Measurements from ENCODE around the gene NRG3.
A peak's percentile ranks its signal among the peaks of the same experiment; 100 is the strongest.
"Not testable (repeated sequence)": the region's sequence is repeated elsewhere in the genome, so short reads cannot be mapped to it uniquely, and the experiment has no call there.

NRG3 gene

GRCh38 chr10:82308641-82309040 lies 433.6 kb downstream of the NRG3 start:
- in situ Hi-C loops (cut with HindIII; ENCODE audit: low pct_unique_long_range_greater_than_20kb, low sequenced_read_pairs): no loop called here
- no peak for DNase-seq (ENCODE audit: low read depth in 1 of 2, low spot score in 1 of 2)
- no peak for TF ChIP-seq JUND (IDR thresholded peaks at IDR 0.05; ENCODE audit: low read depth)

- DNase-seq (ENCODE audit: low read depth in 1 of 2, low spot score in 1 of 2): no peak
- in situ Hi-C loops (cut with HindIII; ENCODE audit: low pct_unique_long_range_greater_than_20kb, low sequenced_read_pairs): no loop called here
- no peak for TF ChIP-seq JUND (IDR thresholded peaks at IDR 0.05; ENCODE audit: low read depth)
Observed at GRCh38 chr10:82310839-82311238, 435.8 kb downstream of the NRG3 start.

DNA sequence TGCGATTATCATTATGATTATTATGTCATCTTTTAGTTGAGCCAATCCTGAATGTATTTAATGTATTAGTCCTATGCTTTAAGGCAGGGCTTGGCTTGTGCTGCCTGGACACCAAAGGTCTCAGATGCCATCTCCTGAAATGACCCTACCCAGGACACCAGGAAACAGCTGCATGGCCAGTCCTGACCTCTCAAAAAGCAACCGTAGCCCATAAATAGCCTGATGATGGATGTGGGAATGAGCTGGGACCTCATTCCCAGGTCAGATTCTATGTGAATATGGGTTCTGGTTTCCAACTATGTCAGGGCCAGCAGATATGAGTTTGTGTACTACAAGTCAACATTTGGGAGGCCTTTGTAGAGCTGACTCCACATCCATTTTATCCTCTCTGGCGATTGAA lies 438.4 kb downstream of the NRG3 start:
- no peak for DNase-seq (ENCODE audit: low read depth in 1 of 2, low spot score in 1 of 2)
- no peak for TF ChIP-seq JUND (IDR thresholded peaks at IDR 0.05; ENCODE audit: low read depth)
- in situ Hi-C loops (cut with HindIII; ENCODE audit: low pct_unique_long_range_greater_than_20kb, low sequenced_read_pairs): no loop called here

- no peak for DNase-seq (ENCODE audit: low read depth in 1 of 2, low spot score in 1 of 2)
- TF ChIP-seq JUND (IDR thresholded peaks at IDR 0.05; ENCODE audit: low read depth): no peak
- in situ Hi-C loops (cut with HindIII; ENCODE audit: low pct_unique_long_range_greater_than_20kb, low sequenced_read_pairs): no loop called here
Observed at GRCh38 chr10:82318534-82318933, 443.5 kb downstream of the NRG3 start.

DNA sequence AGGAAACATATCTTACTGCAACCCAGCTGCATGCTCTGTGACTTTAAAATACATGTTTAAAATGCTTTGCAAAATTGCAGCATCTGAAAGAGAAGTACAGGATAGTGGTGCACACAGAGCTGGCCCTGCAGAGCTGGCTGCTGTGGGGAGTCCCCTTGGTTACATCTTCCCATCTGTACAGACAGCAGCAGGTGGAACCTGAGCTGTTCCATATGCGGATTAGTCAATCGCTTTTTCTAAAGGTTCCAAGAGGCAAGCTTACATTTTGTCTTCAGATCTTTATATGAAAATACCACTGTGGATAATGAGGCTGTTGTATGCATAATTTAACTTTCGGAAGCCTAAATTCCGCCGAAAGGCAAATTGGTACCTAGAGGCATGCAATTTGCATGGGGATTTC lies 444.1 kb downstream of the NRG3 start:
- no peak for DNase-seq (ENCODE audit: low read depth in 1 of 2, low spot score in 1 of 2)
- no peak for TF ChIP-seq JUND (IDR thresholded peaks at IDR 0.05; ENCODE audit: low read depth)

GRCh38 chr10:82319562-82319961 lies 444.6 kb downstream of the NRG3 start:
- DNase-seq (ENCODE audit: low read depth in 1 of 2, low spot score in 1 of 2): peak in 1 of 2 experiments; percentile 13
- in situ Hi-C loops (cut with HindIII; ENCODE audit: low pct_unique_long_range_greater_than_20kb, low sequenced_read_pairs): no loop called here
- no peak for TF ChIP-seq JUND (IDR thresholded peaks at IDR 0.05; ENCODE audit: low read depth)

More for the DNA sequence above, 444.1 kb downstream of the NRG3 start:
- in situ Hi-C loops (cut with HindIII; ENCODE audit: low pct_unique_long_range_greater_than_20kb, low sequenced_read_pairs): no loop called here

GRCh38 chr10:82321724-82322123 lies 446.7 kb downstream of the NRG3 start:
- in situ Hi-C loops (cut with HindIII; ENCODE audit: low pct_unique_long_range_greater_than_20kb, low sequenced_read_pairs): no loop called here
- no peak for TF ChIP-seq JUND (IDR thresholded peaks at IDR 0.05; ENCODE audit: low read depth)
- no peak for DNase-seq (ENCODE audit: low read depth in 1 of 2, low spot score in 1 of 2)

DNA sequence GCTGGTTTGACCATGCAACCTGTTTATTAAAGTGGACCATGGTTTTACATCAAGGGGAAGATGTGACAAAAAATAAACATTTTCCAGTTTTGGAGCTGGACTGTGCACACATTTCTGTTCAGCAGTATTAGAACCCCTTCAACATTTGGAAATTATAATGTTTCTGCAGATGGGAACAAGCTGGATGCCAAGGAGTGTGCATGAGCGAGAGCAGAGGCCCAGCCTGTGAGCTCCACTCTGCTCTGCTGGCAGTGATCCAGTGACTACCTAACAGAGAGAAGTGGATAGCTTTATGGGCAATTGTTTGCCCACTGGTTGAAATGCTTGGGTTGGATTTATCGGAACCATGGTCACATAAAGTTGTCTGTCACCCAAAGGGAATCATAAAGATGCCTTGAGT lies 456.7 kb downstream of the NRG3 start:
- TF ChIP-seq JUND (IDR thresholded peaks at IDR 0.05; ENCODE audit: low read depth): no peak
- no peak for DNase-seq (ENCODE audit: low read depth in 1 of 2, low spot score in 1 of 2)
- in situ Hi-C loops (cut with HindIII; ENCODE audit: low pct_unique_long_range_greater_than_20kb, low sequenced_read_pairs): no loop called here

DNA sequence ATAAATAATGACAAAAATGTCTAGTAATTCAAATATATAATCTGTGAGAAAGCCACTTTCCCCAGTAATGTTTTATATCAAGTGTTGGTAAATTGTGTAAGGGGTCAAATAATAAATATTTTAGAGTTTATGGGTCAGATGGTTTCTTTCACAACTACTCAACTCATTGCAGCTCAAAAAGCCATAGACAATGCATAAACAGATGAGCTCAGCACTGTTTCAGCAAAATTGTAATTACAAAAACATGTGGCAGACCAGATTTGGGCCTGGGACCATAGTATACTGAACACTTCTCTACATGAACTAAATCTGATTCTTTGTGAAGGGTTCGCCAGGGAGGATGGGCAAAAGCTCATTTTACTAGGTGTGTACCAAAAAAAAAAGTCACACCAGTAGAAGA lies 460.8 kb downstream of the NRG3 start:
- no peak for DNase-seq (ENCODE audit: low read depth in 1 of 2, low spot score in 1 of 2)
- no peak for TF ChIP-seq JUND (IDR thresholded peaks at IDR 0.05; ENCODE audit: low read depth)
- in situ Hi-C loops (cut with HindIII; ENCODE audit: low pct_unique_long_range_greater_than_20kb, low sequenced_read_pairs): no loop called here

- in situ Hi-C loops (cut with HindIII; ENCODE audit: low pct_unique_long_range_greater_than_20kb, low sequenced_read_pairs): no loop called here
- no peak for DNase-seq (ENCODE audit: low read depth in 1 of 2, low spot score in 1 of 2)
- TF ChIP-seq JUND (IDR thresholded peaks at IDR 0.05; ENCODE audit: low read depth): no peak
Observed at GRCh38 chr10:82340166-82340565, 465.2 kb downstream of the NRG3 start.

DNA sequence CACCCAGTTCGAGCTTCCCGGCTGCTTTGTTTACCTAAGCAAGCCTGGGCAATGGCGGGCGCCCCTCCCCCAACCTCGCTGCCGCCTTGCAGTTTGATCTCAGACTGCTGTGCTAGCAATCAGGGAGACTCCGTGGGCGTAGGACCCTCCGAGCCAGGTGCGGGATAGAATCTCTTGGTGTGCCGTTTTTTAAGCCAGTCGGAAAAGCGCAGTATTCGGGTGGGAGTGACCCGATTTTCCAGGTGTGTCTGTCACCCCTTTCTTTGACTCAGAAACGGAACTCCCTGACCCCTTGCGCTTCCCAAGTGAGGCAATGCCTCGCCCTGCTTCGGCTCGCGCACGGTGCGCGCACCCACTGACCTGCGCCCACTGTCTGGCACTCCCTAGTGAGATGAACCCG lies 474.6 kb downstream of the NRG3 start:
- DNase-seq (ENCODE audit: low read depth in 1 of 2, low spot score in 1 of 2); in situ Hi-C loops (cut with HindIII; ENCODE audit: low pct_unique_long_range_greater_than_20kb, low sequenced_read_pairs): not testable (repeated sequence)

DNA sequence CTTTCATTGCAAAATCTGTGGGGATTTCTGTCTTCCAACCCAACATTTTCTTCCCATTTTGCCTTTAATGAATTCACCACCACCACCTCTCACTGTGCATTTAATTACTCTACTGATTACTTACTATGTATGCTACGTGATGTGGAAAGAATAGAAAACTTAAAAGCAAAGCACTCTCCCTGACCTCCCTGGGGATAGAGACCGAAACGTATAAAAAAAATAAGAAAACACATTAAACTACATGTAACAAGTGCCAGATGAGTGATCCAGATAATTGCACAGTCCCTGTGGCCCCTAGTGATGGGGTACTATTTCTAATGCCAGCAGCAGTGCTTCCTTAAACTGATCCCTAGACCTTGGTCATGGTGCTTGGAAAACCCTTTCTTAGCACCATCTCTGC lies 478.4 kb downstream of the NRG3 start:
- TF ChIP-seq JUND (IDR thresholded peaks at IDR 0.05; ENCODE audit: low read depth): no peak
- in situ Hi-C loops (cut with HindIII; ENCODE audit: low pct_unique_long_range_greater_than_20kb, low sequenced_read_pairs): no loop called here
- no peak for DNase-seq (ENCODE audit: low read depth in 1 of 2, low spot score in 1 of 2)

DNA sequence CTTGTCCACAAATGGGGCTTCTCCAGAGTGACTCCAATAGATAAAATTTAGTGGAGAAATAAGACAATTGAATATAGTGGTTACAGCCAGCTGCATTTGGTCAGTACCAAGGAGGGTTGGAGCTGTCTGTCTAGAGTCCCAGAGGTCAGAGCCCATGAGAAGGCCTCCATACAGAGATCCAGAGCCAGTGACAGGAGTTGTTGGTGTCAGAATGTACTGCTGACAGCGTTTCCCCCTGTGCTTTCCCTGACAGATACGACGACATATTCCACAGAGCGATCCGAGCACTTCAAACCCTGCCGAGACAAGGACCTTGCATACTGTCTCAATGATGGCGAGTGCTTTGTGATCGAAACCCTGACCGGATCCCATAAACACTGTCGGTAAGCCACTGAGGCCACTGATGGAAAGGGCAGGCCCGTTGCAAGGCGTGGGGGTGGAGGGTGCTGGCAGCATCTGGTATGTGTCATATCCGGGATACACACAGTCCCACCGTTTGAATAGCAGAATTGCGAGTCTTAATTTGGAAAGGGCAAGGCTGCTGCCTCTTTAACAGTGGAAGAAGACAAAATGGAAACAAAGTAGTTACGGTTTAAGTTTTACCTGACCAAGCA lies 483.6 kb downstream of the NRG3 start:
- in situ Hi-C loops (cut with HindIII; ENCODE audit: low pct_unique_long_range_greater_than_20kb, low sequenced_read_pairs): no loop called here
- TF ChIP-seq JUND (IDR thresholded peaks at IDR 0.05; ENCODE audit: low read depth): no peak
- no peak for DNase-seq (ENCODE audit: low read depth in 1 of 2, low spot score in 1 of 2)

- DNase-seq (ENCODE audit: low read depth in 1 of 2, low spot score in 1 of 2): no peak
- in situ Hi-C loops (cut with HindIII; ENCODE audit: low pct_unique_long_range_greater_than_20kb, low sequenced_read_pairs): no loop called here
- TF ChIP-seq JUND (IDR thresholded peaks at IDR 0.05; ENCODE audit: low read depth): no peak
Observed at GRCh38 chr10:82361256-82361655, 486.3 kb downstream of the NRG3 start.

All from T47D (cell line).